OCI-M1 (cell line): ENCODE data around the gene TH.
A peak's percentile ranks its signal among the peaks of the same experiment; 100 is the strongest.
"Not testable (repeated sequence)": the region's sequence is repeated elsewhere in the genome, so short reads cannot be mapped to it uniquely, and the experiment has no call there.

Source experiments
- DNase-seq: peaks from one replicate; lab custom pipeline; 2025; lab: John Stamatoyannopoulos, UW

The TH gene

GRCh38 chr11:2195756-2196088 is 24.1 kb upstream of the TH start:
- DNase-seq, result no peak

DNA sequence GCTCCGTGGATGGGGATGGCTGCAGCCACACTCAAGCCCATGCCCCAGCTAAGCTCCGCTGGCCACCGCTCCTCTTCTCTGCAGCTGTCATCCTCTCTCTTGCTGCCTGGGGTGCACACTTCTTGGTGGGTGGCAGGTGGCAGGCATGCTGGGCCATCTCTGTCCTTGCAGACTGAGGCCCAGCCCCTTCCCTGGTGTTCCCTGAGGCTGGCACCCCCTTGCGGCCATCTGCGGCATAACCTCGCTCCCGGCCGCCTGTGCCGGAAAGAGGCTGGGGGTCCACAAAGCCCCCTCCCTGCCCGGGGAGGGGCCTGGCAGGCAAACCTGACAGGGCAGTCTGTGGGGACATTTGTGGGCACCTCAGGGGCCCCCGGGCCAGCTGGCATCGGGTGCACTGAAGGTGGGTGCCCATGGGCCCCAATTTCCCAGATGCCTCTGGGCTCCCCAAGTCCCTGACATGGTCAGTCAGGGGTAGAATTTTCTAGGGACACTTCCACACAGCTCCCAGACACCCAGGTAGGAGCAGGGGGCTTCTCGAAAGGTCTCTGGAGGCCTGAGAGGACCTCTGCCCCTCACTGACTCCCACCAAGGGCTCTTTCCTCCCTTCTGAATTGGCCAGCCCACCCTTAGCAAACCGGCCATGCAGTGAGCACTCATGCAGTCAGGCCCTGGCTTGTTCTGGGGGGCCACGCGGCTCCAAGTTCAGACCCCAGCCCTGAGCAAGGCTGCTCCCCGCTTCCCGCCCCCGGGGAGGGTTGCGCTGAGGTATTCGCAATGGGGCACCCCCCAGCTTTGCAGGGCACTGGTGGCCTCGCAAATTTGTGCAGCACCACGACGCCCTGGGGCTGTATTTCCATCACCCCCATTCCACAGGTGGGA is 23.5 kb upstream of the TH start:
- peak; percentile 39 for DNase-seq

DNA sequence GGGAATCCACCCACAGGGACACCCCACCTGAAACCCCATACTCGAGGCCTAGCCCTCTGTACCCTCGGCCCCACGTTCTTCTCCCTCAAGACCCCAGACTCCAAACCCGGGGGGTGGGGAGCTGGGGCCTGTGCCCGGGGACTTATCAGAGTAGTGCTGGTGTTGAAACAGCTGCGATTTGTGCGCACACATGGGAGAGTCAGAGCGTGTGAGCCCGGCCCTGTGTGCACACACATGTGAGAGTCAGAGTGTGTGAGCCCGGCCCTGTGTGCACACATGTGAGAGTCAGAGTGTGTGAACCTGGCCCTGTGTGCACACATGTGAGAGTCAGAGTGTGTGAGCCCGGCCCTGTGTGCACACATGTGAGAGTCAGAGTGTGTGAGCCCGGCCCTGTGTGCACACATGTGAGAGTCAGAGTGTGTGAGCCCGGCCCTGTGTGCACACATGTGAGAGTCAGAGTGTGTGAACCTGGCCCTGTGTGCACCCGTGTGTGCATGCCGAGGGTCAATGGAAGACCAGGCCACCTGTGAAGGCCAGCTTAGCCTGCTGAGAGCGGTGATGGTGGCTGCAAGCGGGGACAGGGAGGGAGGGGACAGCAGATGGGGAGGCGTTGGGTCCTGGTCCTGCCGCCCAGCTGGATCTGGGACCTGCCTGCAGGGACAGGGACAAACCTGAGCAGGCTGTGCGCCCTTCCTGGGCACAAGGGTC is 22.4 kb upstream of the TH start:
- DNase-seq, result not testable (repeated sequence)

GRCh38 chr11:2193099-2193887 is 21.7 kb upstream of the TH start:
- peak; percentile 7 for DNase-seq

DNA sequence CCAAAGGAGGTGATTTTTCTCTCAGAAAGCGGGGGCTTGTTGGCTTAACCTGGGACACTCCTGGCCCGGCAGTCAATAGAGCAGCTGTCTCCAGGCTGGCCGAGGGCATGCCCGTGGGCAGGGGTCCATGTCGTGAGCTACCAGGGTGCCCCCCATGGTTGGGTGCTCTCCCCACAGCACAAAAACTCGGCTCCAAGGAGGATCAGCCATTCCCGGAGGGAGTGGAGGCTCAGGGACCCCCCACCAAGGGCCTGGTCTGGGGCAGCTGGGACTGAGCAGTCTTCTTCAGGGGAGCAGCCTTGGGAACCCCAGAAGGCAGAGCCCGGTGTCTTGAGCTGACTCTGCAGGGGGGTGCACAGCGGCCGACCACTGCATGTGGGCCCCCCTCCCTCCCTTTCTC is 20.8 kb upstream of the TH start:
- no peak for DNase-seq

GRCh38 chr11:2191883-2192282 is 20.3 kb upstream of the TH start:
- no peak for DNase-seq

DNA sequence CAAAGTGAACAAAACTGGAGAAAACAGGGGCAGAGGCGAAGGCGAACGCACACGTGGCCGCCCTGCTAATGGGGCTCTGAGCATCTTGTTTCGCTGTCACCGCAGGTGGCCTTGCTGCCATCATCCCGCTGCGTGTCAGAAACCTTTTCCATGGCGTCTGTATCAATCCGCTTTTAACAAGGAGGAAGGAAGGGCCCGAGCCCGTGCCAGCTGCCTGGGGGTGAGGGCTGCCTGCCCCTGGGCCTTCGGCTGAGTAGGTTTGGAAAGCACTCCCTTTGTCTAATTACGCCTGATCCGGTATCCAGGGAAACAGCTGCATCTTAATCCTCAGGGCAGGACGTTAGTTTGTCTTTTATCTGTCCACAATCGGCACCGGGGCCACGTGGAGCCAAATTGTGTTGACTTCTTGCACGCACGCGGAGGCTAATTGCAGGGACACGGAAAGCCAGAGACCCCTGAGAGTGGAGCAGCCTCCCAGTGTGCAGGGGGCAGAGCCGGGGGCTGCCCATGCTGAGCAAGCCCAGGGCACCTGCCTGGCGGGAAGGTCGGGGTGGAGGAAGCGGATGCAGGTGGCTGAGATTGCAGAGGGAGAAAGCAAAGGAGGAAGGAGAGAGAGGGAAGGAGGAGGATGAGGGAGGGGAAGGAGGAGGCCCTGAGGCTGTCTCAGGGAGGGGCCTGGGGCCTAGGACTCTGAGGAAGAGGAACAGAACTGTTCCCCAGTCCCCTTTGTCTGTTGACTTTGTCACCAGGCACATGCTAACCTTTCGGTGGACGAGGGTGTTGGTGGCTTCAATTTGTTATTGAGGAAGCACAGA is 19.2 kb upstream of the TH start:
- DNase-seq, result no peak

- DNase-seq, result no peak
These were observed 18.5 kb upstream of the TH start for GRCh38 chr11:2189938-2190656.

DNA sequence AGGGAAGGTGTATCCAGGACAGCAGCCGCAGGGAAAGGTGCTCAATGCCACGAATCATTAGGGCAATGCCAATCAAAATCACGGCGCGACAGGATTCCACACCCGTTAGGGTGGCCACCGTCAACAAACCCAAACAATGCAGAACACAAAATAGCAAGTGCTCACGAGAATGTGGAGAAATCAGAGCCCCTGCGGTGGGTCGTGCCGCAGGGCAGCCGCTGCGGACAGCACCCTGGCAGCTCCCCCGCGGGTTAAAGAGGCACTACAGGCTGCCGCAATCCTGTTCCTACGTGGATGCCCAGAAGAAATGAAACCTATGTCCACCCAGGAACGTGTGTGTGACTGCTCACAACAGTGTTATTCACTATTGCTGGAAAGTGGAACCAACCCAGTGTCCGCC is 17.1 kb upstream of the TH start:
- no peak for DNase-seq

DNA sequence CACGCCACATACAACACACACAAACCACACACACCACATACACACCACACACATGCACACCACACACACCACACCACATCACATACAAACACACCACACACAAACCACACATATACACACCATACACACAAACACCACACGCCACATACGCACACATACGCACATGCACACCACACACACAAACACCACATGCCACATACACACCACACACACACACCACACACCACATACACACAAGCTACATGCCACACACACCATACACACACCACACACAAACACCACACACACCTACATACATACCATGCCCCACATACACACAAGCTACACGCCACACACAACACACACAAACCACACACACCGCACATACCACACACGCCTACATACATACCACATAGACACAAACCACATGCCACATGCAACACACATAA is 15.7 kb upstream of the TH start:
- no peak for DNase-seq

- peak; percentile 46 for DNase-seq
These were observed 15.2 kb upstream of the TH start for GRCh38 chr11:2186669-2187279.

DNA sequence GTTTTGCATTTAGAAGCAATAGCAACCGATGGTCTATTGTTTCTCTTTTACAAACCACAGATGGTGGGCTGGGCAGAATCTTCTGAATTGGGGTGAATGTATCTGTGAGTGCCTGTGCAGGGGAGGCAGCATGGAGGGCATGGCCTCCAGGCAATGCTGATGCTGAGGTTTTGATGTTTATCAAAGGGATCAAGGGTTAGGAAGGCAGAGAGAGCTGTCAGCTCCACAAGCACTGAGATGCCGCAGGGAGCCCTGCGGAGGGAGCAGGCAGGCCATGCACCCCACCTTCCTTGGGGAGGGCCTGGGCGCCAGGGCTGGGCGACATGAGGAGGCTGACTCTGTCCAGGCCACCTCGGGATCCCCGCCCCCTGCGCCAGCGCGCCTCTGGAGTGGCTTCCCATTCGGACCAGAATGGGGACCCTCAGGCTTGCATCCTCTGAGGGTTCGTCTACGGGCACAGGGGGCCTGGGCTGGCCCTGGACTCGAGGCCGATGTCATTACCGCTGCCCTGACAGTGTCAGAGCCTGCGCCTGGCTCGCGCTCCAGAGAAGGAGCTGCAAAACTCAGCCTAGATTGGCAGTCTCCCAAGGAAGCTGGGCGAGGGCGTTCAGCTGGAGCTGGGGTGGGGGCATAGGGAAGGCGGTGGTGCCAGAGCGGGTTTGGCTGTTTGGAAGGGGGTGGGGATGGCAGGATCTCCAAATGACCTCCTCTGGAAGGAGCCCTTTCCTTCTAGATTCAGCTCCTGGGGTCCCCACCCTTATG is 13.9 kb upstream of the TH start:
- no peak for DNase-seq

GRCh38 chr11:2182692-2183474 is 11.3 kb upstream of the TH start:
- DNase-seq, result no peak

GRCh38 chr11:2182075-2182474 is 10.5 kb upstream of the TH start:
- DNase-seq, result no peak

DNA sequence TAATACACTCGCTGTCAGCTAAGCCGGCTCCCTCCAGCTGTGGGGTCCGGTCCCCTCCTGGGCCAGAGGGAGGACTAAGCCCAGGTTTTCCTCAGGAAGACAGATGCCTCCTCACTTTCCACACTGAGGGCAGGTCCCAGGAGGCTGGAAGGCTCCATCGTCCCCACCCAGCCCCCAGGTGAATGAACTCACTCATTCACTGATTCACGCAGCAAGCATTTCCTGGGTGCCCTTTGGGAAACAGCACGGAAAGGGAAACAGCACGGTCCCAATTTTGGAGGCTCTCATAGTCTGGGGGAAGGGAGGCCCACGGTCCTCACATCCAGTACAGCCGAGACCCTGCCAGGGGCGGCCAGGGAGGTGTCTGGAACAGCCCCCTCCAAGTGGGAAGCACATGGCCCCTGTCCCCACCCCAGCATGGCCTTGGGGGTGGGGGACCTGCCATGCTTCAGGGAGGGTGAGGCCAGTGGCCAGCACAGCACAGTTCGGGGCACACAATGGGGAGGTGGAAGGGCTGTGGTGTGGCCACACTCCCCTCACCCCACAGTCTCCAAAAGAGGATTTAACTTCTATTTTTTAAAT is 9.3 kb upstream of the TH start:
- DNase-seq, result no peak

- DNase-seq, result no peak
These were observed 8.7 kb upstream of the TH start for GRCh38 chr11:2180347-2180746.

DNA sequence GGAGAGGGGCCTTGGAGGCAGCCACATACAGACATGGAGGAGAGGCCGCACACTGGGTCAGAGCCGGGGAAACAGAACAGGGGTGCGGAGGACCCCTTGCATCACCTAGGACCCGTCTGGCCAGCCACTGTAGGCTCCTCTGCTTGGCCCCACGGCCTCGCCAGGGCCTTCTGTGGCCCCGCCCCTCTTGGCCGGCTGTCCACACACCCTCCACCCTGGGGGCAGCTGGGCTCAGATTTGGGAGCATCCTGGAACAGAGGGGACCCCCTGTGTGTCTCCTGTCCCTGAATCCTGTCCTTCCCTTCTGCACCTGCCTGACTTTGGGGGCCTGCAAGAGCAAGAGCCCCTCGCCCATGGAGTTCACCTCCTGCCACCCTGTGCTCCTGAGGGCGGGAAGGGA is 7.9 kb upstream of the TH start:
- no peak for DNase-seq

DNA sequence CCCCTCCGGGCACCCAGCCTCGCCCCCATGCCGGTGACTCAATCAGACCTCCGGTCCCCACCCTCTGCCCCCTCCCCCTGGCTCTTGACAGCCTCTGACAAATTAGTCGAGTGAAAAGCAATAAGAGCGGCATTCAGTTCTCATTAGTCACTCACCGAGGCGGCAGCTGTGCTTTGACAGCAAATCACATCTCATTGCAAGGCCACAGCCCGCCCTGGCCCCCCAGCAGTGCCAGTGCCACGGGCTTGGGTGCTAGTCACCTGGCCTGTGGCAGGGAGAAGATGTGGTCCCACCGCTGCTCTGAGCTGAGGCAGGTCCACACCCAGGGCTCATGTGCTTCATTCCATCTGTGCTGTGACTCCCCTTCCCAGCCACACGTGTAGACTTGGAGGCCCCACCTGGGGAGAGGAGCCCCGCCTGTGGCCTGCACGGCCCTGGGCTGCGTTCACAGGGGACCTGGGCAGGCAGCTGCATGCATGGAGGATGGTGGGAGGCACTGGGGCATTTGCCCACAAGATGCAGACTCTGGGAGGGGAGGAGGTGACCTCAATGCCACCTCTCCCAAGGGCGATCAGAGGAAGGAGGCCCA is 7.4 kb upstream of the TH start:
- no peak for DNase-seq
